KMS-11 (cell line): Measurements from ENCODE around the gene DDX27.
A peak's percentile ranks its signal among the peaks of the same experiment; 100 is the strongest.

ENCODE experiments used
- H2AFZ ChIP-seq: fragments of 200-600 bp; sonication (generic); 2 replicates; pipeline ENCODE4 v1.6.1; 2016; ENCODE audit warnings: antibody characterized with exemption, mixed run types, low read depth
- H3K27ac ChIP-seq: fragments of 200-600 bp; sonication (generic); 2 replicates; pipeline ENCODE4 v1.6.1; 2016; ENCODE audit warnings: mild to moderate bottlenecking, mixed run types
- H3K27me3 ChIP-seq: fragments of 200-600 bp; sonication (generic); 2 replicates; pipeline ENCODE4 v1.6.1; 2017; ENCODE audit warnings: mild to moderate bottlenecking, low read depth, mixed run types, moderate library complexity; ENCODE audit not compliant: insufficient read depth
- H3K36me3 ChIP-seq: fragments of 200-600 bp; sonication (generic); 2 replicates; pipeline ENCODE4 v1.6.1; 2017; ENCODE audit warnings: mild to moderate bottlenecking, mixed run types; ENCODE audit not compliant: insufficient read depth
- H3K4me1 ChIP-seq: fragments of 200-600 bp; sonication (generic); 2 replicates; pipeline ENCODE4 v1.6.1; 2016; ENCODE audit warnings: mild to moderate bottlenecking, low read depth, mixed run types; ENCODE audit not compliant: poor library complexity, severe bottlenecking
- H3K4me2 ChIP-seq: fragments of 200-600 bp; sonication (generic); 2 replicates; pipeline ENCODE4 v1.7.0; 2016; ENCODE audit warnings: mild to moderate bottlenecking, mixed run types
- H3K4me3 ChIP-seq: fragments of 200-600 bp; sonication (generic); IDR thresholded peaks from 2 replicates; pipeline ENCODE4 v1.6.1; 2017; ENCODE audit warnings: low read depth, low read length, mixed read lengths; ENCODE audit not compliant: insufficient read depth
- H3K79me2 ChIP-seq: fragments of 200-600 bp; sonication (generic); 2 replicates; pipeline ENCODE4 v1.6.1; 2016; ENCODE audit warnings: low read depth, mixed run types; ENCODE audit not compliant: insufficient read depth
- H3K9ac ChIP-seq: fragments of 200-600 bp; sonication (generic); 2 replicates; pipeline ENCODE4 v1.6.1; 2016; ENCODE audit warnings: mild to moderate bottlenecking, mixed run types
- H4K20me1 ChIP-seq: fragments of 200-600 bp; sonication (generic); 2 replicates; pipeline ENCODE4 v1.6.1; 2016; ENCODE audit warnings: mild to moderate bottlenecking, mixed run types; ENCODE audit not compliant: insufficient read depth
- TF ChIP-seq, protein P1 (sequence below): fragments of 200-600 bp; sonication (generic); conservative IDR thresholded peaks from 2 replicates; pipeline ENCODE4 v1.6.1; 2017; ENCODE audit warnings: low read depth, mild to moderate bottlenecking, antibody characterized with exemption, low read length, moderate library complexity, mixed read lengths

Gene DDX27

DNA sequence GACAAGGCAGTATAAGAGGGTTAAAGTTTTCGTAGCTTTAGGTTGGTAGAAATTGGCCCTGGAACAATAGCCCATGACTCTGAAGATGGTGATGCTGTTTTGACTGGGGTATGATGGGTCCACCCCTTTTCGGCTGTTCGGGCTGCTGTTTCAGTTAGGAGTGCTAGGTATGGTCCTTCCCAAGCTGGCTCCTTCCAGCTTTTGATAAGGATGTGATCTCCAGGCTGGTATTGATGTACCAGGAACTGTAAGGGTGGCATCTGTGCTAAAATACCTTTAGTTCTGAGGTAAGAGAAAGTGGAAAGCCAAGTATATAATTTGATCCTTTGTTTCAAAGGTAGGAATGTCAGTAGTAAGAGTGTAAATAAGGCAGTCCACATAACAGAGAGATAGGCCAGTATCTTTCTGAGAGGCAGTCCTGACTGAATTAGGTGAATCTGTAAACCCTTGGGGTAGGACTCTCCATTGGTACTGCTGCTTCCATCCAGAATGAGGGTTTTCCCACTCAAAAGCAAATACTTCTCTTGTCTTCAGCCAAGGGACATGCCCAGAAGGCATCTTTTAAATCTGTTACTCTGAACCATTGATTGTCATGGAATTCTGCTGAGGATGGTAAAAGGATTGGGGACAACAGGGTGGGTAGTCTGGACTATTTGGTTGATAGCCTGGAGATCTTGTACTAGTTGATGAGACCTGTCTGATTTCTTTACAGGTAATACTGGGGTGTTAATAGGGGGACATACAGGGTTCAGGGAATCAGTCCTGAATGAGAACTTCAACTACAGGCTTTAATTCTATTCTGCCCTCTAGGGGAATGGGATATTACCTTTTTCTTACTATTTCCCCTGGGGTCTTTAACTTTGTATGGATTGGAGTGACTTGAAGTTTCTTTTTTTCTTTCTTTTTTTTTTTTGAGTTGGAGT, 64.7 kb downstream of the DDX27 start:
- Histone ChIP-seq H3K9ac (no peak overlapping the region), H3K27me3 (no peaks in the 10 kb centered on the region), H3K27ac (peak overlapping the region; percentile 8; the same call in 1 of the 2 replicates), H3K79me2 (peaks cover 82% of the 10 kb centered on the region), H4K20me1 (peaks cover 80% of the 10 kb centered on the region), H3K4me2 (peak overlapping the region; percentile 62), H2AFZ (no peak overlapping the region), H3K4me1 (peaks cover 48% of the 10 kb centered on the region), H3K4me3 (no peak overlapping the region), H3K36me3 (peaks cover 94% of the 10 kb centered on the region)
- TF ChIP-seq, protein P1, sequence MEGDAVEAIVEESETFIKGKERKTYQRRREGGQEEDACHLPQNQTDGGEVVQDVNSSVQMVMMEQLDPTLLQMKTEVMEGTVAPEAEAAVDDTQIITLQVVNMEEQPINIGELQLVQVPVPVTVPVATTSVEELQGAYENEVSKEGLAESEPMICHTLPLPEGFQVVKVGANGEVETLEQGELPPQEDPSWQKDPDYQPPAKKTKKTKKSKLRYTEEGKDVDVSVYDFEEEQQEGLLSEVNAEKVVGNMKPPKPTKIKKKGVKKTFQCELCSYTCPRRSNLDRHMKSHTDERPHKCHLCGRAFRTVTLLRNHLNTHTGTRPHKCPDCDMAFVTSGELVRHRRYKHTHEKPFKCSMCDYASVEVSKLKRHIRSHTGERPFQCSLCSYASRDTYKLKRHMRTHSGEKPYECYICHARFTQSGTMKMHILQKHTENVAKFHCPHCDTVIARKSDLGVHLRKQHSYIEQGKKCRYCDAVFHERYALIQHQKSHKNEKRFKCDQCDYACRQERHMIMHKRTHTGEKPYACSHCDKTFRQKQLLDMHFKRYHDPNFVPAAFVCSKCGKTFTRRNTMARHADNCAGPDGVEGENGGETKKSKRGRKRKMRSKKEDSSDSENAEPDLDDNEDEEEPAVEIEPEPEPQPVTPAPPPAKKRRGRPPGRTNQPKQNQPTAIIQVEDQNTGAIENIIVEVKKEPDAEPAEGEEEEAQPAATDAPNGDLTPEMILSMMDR = no peak

DNA sequence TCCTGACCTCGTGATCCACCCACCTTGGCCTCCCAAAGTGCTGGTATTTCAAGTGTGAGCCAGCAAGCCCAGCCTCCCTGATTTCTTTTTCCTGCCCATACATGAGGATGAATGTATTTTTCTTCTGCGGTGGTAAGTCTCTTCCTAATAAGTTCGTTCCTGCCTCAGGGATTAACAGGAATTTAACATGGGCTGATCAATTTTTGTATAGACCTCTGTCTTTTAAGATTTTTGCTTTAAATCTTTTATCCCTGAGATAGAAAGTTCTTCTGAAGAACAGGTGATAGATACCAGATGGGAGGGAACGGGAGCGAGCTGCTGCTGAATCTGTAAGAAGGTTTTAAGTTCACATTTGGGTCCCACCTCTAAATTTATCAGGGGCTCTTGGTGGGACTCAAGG, 65.6 kb downstream of the DDX27 start:
- Histone ChIP-seq H4K20me1 (peaks cover 84% of the 10 kb centered on the region), H3K9ac (no peak overlapping the region), H3K79me2 (peaks cover 74% of the 10 kb centered on the region)

DNA sequence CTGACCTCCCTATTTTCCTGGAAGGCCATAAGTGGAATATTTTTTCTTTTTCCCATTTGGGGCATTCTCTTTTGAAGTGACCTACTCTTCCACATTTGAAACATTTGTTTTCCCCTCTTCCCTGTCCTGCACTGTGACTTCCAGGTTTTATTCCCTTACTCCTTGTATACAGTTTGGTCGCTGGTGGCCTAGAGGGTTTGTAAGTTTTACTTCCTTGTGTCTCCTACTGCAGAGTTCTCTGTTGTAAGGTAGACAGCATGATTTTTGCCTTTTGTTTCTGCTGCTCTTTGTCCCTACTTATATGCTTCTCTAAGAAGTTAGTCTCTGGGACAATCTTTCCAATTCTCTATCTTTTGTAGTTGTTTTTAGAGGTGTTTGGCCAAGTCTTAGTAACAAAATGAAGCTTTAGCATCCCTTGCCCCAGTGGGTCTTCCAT, 66.0 kb downstream of the DDX27 start:
- H3K4me1 ChIP-seq = peaks cover 38% of the 10 kb centered on the region
- no peak overlapping the region for H2AFZ ChIP-seq
- TF ChIP-seq, protein P1 = no peak
- no peak overlapping the region for H3K9ac ChIP-seq
- no peak overlapping the region for H3K4me2 ChIP-seq
- H3K36me3 ChIP-seq = peaks cover 87% of the 10 kb centered on the region
- peaks cover 69% of the 10 kb centered on the region for H3K79me2 ChIP-seq
- no peaks in the 10 kb centered on the region for H3K27me3 ChIP-seq
- H3K27ac ChIP-seq = peak overlapping the region; percentile 23
- H3K4me3 ChIP-seq = no peak overlapping the region
- H4K20me1 ChIP-seq = peaks cover 83% of the 10 kb centered on the region

More for the DNA sequence above, 65.6 kb downstream of the DDX27 start:
- H3K4me1 ChIP-seq = peaks cover 43% of the 10 kb centered on the region
- TF ChIP-seq, protein P1 = no peak
- H3K27ac ChIP-seq = no peak overlapping the region; the same call in 1 of the 2 replicates
- H3K4me3 ChIP-seq = no peak overlapping the region
- no peaks in the 10 kb centered on the region for H3K27me3 ChIP-seq
- no peak overlapping the region for H2AFZ ChIP-seq
- no peak overlapping the region for H3K4me2 ChIP-seq
- H3K36me3 ChIP-seq = peaks cover 91% of the 10 kb centered on the region

DNA sequence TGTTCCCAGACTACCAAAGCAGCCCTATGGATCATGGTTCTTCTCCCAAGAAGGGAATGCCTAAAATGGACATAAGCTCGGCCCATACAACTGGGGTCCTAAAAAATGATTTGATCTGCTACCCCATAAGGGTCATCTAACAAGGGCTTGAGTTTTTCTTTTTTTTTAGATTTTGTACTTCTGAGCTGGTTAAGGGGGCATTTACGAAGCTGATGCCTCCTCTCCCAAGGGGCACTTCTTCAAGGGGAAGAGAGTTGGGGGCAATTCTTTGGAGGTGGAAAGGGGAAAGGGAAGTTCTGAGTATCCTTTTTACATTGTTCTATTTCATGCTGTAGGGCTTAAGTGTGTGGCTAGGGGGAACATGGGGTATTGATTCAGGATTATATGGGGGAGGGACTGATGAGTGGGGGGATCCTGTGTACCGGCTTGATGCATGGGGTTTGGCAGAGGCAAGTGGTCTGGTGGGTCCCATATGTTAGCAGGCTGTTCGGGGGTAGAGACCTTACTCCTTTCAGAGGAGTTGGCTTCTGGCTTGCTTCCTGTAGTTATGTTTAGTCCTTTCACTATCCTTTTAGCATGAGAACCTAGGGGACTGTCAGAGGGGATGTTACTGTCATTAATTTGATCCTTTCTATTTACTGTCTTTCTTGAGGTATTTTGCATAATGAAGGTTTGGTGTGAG, 66.7 kb downstream of the DDX27 start:
- Histone ChIP-seq H3K79me2 (peaks cover 62% of the 10 kb centered on the region), H2AFZ (no peak overlapping the region), H3K27me3 (no peaks in the 10 kb centered on the region), H3K4me1 (peaks cover 31% of the 10 kb centered on the region), H3K9ac (no peak overlapping the region), H3K27ac (peak overlapping the region; percentile 23; the same call in 1 of the 2 replicates), H3K4me2 (no peak overlapping the region), H3K4me3 (no peak overlapping the region), H3K36me3 (peaks cover 79% of the 10 kb centered on the region), H4K20me1 (peaks cover 77% of the 10 kb centered on the region)
- TF ChIP-seq, protein P1 = no peak
